Activated CD8-positive, alpha-beta memory T cell treated with anti-CD3 and anti-CD28 coated beads, Interleukin-2, amount 10 ng/mL, durations not matched to agents 7 days and 5 days (primary cell): ENCODE data around the gene CPN2. TPM values are rescaled to one million over a fixed set of nuclear protein-coding genes. Genes with fewer than 3 reads are reported as not detected.
A peak's percentile ranks its signal among the peaks of the same experiment; 100 is the strongest.

ENCODE experiments used
- ATAC-seq: fragments of 150-1000 bp; cut with Tn5 transposase; one replicate; pipeline ENCODE4 v1.10.0; 2021; ENCODE audit warnings: moderate library complexity
- CTCF ChIA-PET: fragments of 350-600 bp; sonication (Branson Sonifier 250); formaldehyde crosslinking; loops from one replicate; lab custom pipeline; 2021; ENCODE audit warnings: antibody characterized with exemption; lab: Charles Lee
- DNase-seq: peaks from one replicate; pipeline ENCODE4 v3.0.0-alpha.2; 2020
- H3K27ac Mint-ChIP-seq: one replicate; pipeline ENCODE4 v1.8.0; 2021; ENCODE audit warnings: mild to moderate bottlenecking, mixed read lengths
- H3K27me3 Mint-ChIP-seq: one replicate; pipeline ENCODE4 v1.8.0; 2021; ENCODE audit warnings: mixed read lengths
- H3K36me3 Mint-ChIP-seq: one replicate; pipeline ENCODE4 v1.8.0; 2021; ENCODE audit warnings: mild to moderate bottlenecking, mixed read lengths
- H3K4me1 Mint-ChIP-seq: one replicate; pipeline ENCODE4 v1.8.0; 2021; ENCODE audit warnings: mixed read lengths
- H3K4me3 Mint-ChIP-seq: one replicate; pipeline ENCODE4 v1.8.0; 2021; ENCODE audit warnings: mild to moderate bottlenecking, moderate library complexity, mixed read lengths
- H3K9me3 Mint-ChIP-seq: one replicate; pipeline ENCODE4 v1.8.0; 2022; ENCODE audit warnings: low read depth, mixed read lengths
- total RNA-seq, 2 experiments: library from RNA; stranded (reverse); gene quantifications; one replicate each; pipeline ENCODE4 v1.2.3, GENCODE V29; 2021

CPN2 gene
- total RNA-seq, 2 experiments from 2014 or later = not detected

- CTCF ChIA-PET = interaction anchor here (1.1 kb wide), 1 partner anchor 49 kb away, joined by 4 read pairs; no protein-coding TSS in a partner anchor
- no peaks in the 10 kb centered on the region for H3K4me1 Mint-ChIP-seq
- no peak overlapping the region for H3K4me3 Mint-ChIP-seq
- DNase-seq (no peak), ATAC-seq (no peak)
- peaks cover 35% of the 10 kb centered on the region for H3K27me3 Mint-ChIP-seq
- H3K36me3 Mint-ChIP-seq = no peaks in the 10 kb centered on the region
- no peak overlapping the region for H3K27ac Mint-ChIP-seq
- H3K9me3 Mint-ChIP-seq = no peaks in the 10 kb centered on the region
These were observed 13.7 kb upstream of the CPN2 start for GRCh38 chr3:194364652-194365434.

- Mint-ChIP-seq H3K4me3 (no peak overlapping the region), H3K4me1 (no peaks in the 10 kb centered on the region), H3K27ac (no peak overlapping the region), H3K9me3 (no peaks in the 10 kb centered on the region), H3K27me3 (peaks cover 29% of the 10 kb centered on the region), H3K36me3 (no peaks in the 10 kb centered on the region)
- ATAC-seq (no peak), DNase-seq (no peak)
- CTCF ChIA-PET = interaction anchor here (1.1 kb wide), 2 partner anchors 20 to 49 kb away, joined by 4 to 7 read pairs; no protein-coding TSS in a partner anchor
These were observed 13.2 kb upstream of the CPN2 start for GRCh38 chr3:194364314-194364651.

GRCh38 chr3:194360568-194360967, 9.4 kb upstream of the CPN2 start:
- CTCF ChIA-PET = interaction anchor here (0.8 kb wide), 1 partner anchor 18 kb away, joined by 4 read pairs; no protein-coding TSS in a partner anchor
- DNase-seq (no peak), ATAC-seq (no peak)
- no peaks in the 10 kb centered on the region for H3K36me3 Mint-ChIP-seq
- H3K4me3 Mint-ChIP-seq = no peak overlapping the region
- peaks cover 14% of the 10 kb centered on the region for H3K27me3 Mint-ChIP-seq
- no peak overlapping the region for H3K27ac Mint-ChIP-seq
- H3K9me3 Mint-ChIP-seq = no peaks in the 10 kb centered on the region
- H3K4me1 Mint-ChIP-seq = no peaks in the 10 kb centered on the region

- no peaks in the 10 kb centered on the region for H3K4me1 Mint-ChIP-seq
- no peaks in the 10 kb centered on the region for H3K36me3 Mint-ChIP-seq
- ATAC-seq = no peak
- H3K27me3 Mint-ChIP-seq = peaks cover 11% of the 10 kb centered on the region
- CTCF ChIA-PET = no interaction called here
- DNase-seq = no peak
- no peaks in the 10 kb centered on the region for H3K9me3 Mint-ChIP-seq
- H3K27ac Mint-ChIP-seq = no peak overlapping the region
- H3K4me3 Mint-ChIP-seq = no peak overlapping the region
These were observed 6.6 kb upstream of the CPN2 start for GRCh38 chr3:194357681-194358080.

GRCh38 chr3:194355379-194355778, 4.3 kb upstream of the CPN2 start:
- H3K4me3 Mint-ChIP-seq = no peak overlapping the region
- no peak for ATAC-seq
- H3K4me1 Mint-ChIP-seq = no peaks in the 10 kb centered on the region
- DNase-seq = no peak
- H3K9me3 Mint-ChIP-seq = no peaks in the 10 kb centered on the region
- CTCF ChIA-PET = interaction anchor here (0.9 to 1.7 kb wide), 2 partner anchors 11 to 48 kb away, joined by 3 to 11 read pairs; no protein-coding TSS in a partner anchor
- no peak overlapping the region for H3K27ac Mint-ChIP-seq
- peaks cover 8% of the 10 kb centered on the region for H3K27me3 Mint-ChIP-seq
- no peaks in the 10 kb centered on the region for H3K36me3 Mint-ChIP-seq

- CTCF ChIA-PET = no interaction called here
- no peaks in the 10 kb centered on the region for H3K4me1 Mint-ChIP-seq
- ATAC-seq (no peak), DNase-seq (no peak)
- no peaks in the 10 kb centered on the region for H3K36me3 Mint-ChIP-seq
- H3K27ac Mint-ChIP-seq = no peak overlapping the region
- H3K4me3 Mint-ChIP-seq = no peak overlapping the region
- peaks cover 10% of the 10 kb centered on the region for H3K27me3 Mint-ChIP-seq
- no peaks in the 10 kb centered on the region for H3K9me3 Mint-ChIP-seq
These were observed 3.2 kb upstream of the CPN2 start for GRCh38 chr3:194354315-194354714.

- Mint-ChIP-seq H3K4me3 (no peak overlapping the region), H3K27ac (no peak overlapping the region), H3K36me3 (no peaks in the 10 kb centered on the region), H3K4me1 (no peaks in the 10 kb centered on the region), H3K27me3 (peaks cover 2% of the 10 kb centered on the region), H3K9me3 (no peaks in the 10 kb centered on the region)
- ATAC-seq (no peak), DNase-seq (no peak)
- CTCF ChIA-PET = no interaction called here
These were observed 1.6 kb upstream of the CPN2 start for GRCh38 chr3:194352667-194353246.

GRCh38 chr3:194351952-194352536, 916 bp upstream of the CPN2 start:
- ATAC-seq (no peak), DNase-seq (no peak)
- peaks cover 2% of the 10 kb centered on the region for H3K27me3 Mint-ChIP-seq
- no peaks in the 10 kb centered on the region for H3K4me1 Mint-ChIP-seq
- no peak overlapping the region for H3K4me3 Mint-ChIP-seq
- H3K9me3 Mint-ChIP-seq = no peaks in the 10 kb centered on the region
- CTCF ChIA-PET = no interaction called here
- no peaks in the 10 kb centered on the region for H3K36me3 Mint-ChIP-seq
- H3K27ac Mint-ChIP-seq = no peak overlapping the region

- Mint-ChIP-seq H3K27me3 (peaks cover 2% of the 10 kb centered on the region), H3K4me1 (no peaks in the 10 kb centered on the region), H3K9me3 (no peaks in the 10 kb centered on the region), H3K27ac (no peak overlapping the region), H3K4me3 (no peak overlapping the region), H3K36me3 (no peaks in the 10 kb centered on the region)
- no peak for DNase-seq
- ATAC-seq = no peak
- CTCF ChIA-PET = interaction anchor here (0.8 kb wide), 1 partner anchor 9 kb away, joined by 3 read pairs; no protein-coding TSS in a partner anchor
These were observed 429 bp downstream of the CPN2 start for GRCh38 chr3:194350726-194351071.

- Mint-ChIP-seq H3K4me1 (no peaks in the 10 kb centered on the region), H3K27me3 (peaks cover 8% of the 10 kb centered on the region), H3K9me3 (no peaks in the 10 kb centered on the region), H3K27ac (no peak overlapping the region), H3K36me3 (no peaks in the 10 kb centered on the region), H3K4me3 (no peak overlapping the region)
- CTCF ChIA-PET = no interaction called here
- no peak for ATAC-seq
- no peak for DNase-seq
These were observed 2.8 kb downstream of the CPN2 start for GRCh38 chr3:194348354-194348753.

GRCh38 chr3:194346621-194347020, 4.5 kb downstream of the CPN2 start:
- no peak overlapping the region for H3K27ac Mint-ChIP-seq
- DNase-seq (no peak), ATAC-seq (no peak)
- no peaks in the 10 kb centered on the region for H3K4me1 Mint-ChIP-seq
- peaks cover 18% of the 10 kb centered on the region for H3K27me3 Mint-ChIP-seq
- H3K4me3 Mint-ChIP-seq = no peak overlapping the region
- no peaks in the 10 kb centered on the region for H3K36me3 Mint-ChIP-seq
- no peaks in the 10 kb centered on the region for H3K9me3 Mint-ChIP-seq
- CTCF ChIA-PET = interaction anchor here (1.2 to 1.5 kb wide), 2 partner anchors 31 to 681 kb away, joined by 4 to 7 read pairs; no protein-coding TSS in a partner anchor

GRCh38 chr3:194346035-194346434, 5.1 kb downstream of the CPN2 start:
- DNase-seq (no peak), ATAC-seq (no peak)
- Mint-ChIP-seq H3K27ac (no peak overlapping the region), H3K27me3 (peaks cover 18% of the 10 kb centered on the region), H3K9me3 (no peaks in the 10 kb centered on the region), H3K4me3 (no peak overlapping the region), H3K36me3 (no peaks in the 10 kb centered on the region), H3K4me1 (no peaks in the 10 kb centered on the region)
- CTCF ChIA-PET = interaction anchor here (0.7 to 4.5 kb wide), 6 partner anchors 13 to 680 kb away, joined by 3 to 26 read pairs (median 11); no protein-coding TSS in a partner anchor

- no peaks in the 10 kb centered on the region for H3K36me3 Mint-ChIP-seq
- H3K27me3 Mint-ChIP-seq = peaks cover 24% of the 10 kb centered on the region
- ATAC-seq (peak; percentile 69), DNase-seq (peak; percentile 74)
- H3K4me3 Mint-ChIP-seq = no peak overlapping the region
- CTCF ChIA-PET = interaction anchor here (0.6 to 4.5 kb wide), 26 partner anchors 10 to 787 kb away, joined by 3 to 26 read pairs (median 3); partner anchors contain the start of genes GP5 and LRRC15
- no peaks in the 10 kb centered on the region for H3K4me1 Mint-ChIP-seq
- H3K27ac Mint-ChIP-seq = no peak overlapping the region
- H3K9me3 Mint-ChIP-seq = no peaks in the 10 kb centered on the region
These were observed 7.1 kb downstream of the CPN2 start for GRCh38 chr3:194344012-194344411.
